ACC112 (cell line): ENCODE measurements around the gene SAYSD1.

ENCODE experiments used
- H2AFZ ChIP-seq: fragments of 200-600 bp; sonication (generic); one replicate; pipeline ENCODE4 v1.6.0; 2017; ENCODE audit warnings: antibody characterized with exemption, low read length; ENCODE audit not compliant: unreplicated experiment
- H3K27ac ChIP-seq: fragments of 200-600 bp; sonication (generic); 2 replicates; pipeline ENCODE4 v1.5.1; 2014; ENCODE audit warnings: low read depth, mild to moderate bottlenecking, antibody characterized with exemption, low read length, moderate library complexity
- H3K27me3 ChIP-seq: fragments of 200-600 bp; sonication (generic); 2 replicates; pipeline ENCODE4 v1.6.1; 2014; ENCODE audit warnings: mild to moderate bottlenecking, antibody characterized with exemption, low read length, moderate library complexity, mixed read lengths; ENCODE audit not compliant: insufficient read depth
- H3K36me3 ChIP-seq: fragments of 200-600 bp; sonication (generic); 2 replicates; pipeline ENCODE4 v1.6.1; 2016; ENCODE audit warnings: mild to moderate bottlenecking, antibody characterized with exemption, low read length, moderate library complexity, mixed read lengths; ENCODE audit not compliant: insufficient read depth
- H3K4me1 ChIP-seq: fragments of 200-600 bp; sonication (generic); one replicate; pipeline ENCODE4 v1.6.1; 2016; ENCODE audit warnings: low read length, mixed read lengths; ENCODE audit not compliant: insufficient read depth, unreplicated experiment, control insufficient read depth
- H3K4me3 ChIP-seq: fragments of 200-600 bp; sonication (generic); 2 replicates; pipeline ENCODE4 v1.5.1; 2014; ENCODE audit warnings: mild to moderate bottlenecking, low read depth, low read length
- H3K79me2 ChIP-seq: fragments of 200-600 bp; sonication (generic); one replicate; pipeline ENCODE4 v1.6.0; 2016; ENCODE audit warnings: low read length; ENCODE audit not compliant: control insufficient read depth, unreplicated experiment, insufficient read depth

SAYSD1 gene

GRCh38 chr6:39068391-39068790, 46.6 kb downstream of the SAYSD1 start:
- Histone ChIP-seq H3K4me3 (no peak overlapping the region), H3K27ac (no peak overlapping the region), H3K27me3 (peaks cover 73% of the 10 kb centered on the region), H3K79me2 (no peaks in the 10 kb centered on the region), H2AFZ (no peak overlapping the region), H3K4me1 (no peaks in the 10 kb centered on the region), H3K36me3 (no peaks in the 10 kb centered on the region)

- Histone ChIP-seq H2AFZ (no peak overlapping the region), H3K27ac (no peak overlapping the region), H3K79me2 (no peaks in the 10 kb centered on the region), H3K27me3 (peaks cover 77% of the 10 kb centered on the region), H3K36me3 (no peaks in the 10 kb centered on the region), H3K4me1 (no peaks in the 10 kb centered on the region), H3K4me3 (no peak overlapping the region)
These were observed 49.4 kb downstream of the SAYSD1 start for GRCh38 chr6:39065561-39065960.

GRCh38 chr6:39063526-39063925, 51.5 kb downstream of the SAYSD1 start:
- H3K27me3 ChIP-seq = peaks cover 80% of the 10 kb centered on the region
- no peak overlapping the region for H3K4me3 ChIP-seq
- H3K4me1 ChIP-seq = no peaks in the 10 kb centered on the region
- no peak overlapping the region for H3K27ac ChIP-seq
- H3K79me2 ChIP-seq = no peaks in the 10 kb centered on the region
- no peaks in the 10 kb centered on the region for H3K36me3 ChIP-seq
- H2AFZ ChIP-seq = no peak overlapping the region

GRCh38 chr6:39062014-39062740, 52.8 kb downstream of the SAYSD1 start:
- no peaks in the 10 kb centered on the region for H3K4me1 ChIP-seq
- H3K27ac ChIP-seq = no peak overlapping the region
- no peaks in the 10 kb centered on the region for H3K79me2 ChIP-seq
- H3K36me3 ChIP-seq = no peaks in the 10 kb centered on the region
- H2AFZ ChIP-seq = no peak overlapping the region
- H3K27me3 ChIP-seq = peaks cover 70% of the 10 kb centered on the region
- no peak overlapping the region for H3K4me3 ChIP-seq

- Histone ChIP-seq H3K79me2 (no peaks in the 10 kb centered on the region), H2AFZ (no peak overlapping the region), H3K27ac (no peak overlapping the region), H3K4me3 (no peak overlapping the region), H3K36me3 (no peaks in the 10 kb centered on the region), H3K4me1 (no peaks in the 10 kb centered on the region), H3K27me3 (peaks cover 64% of the 10 kb centered on the region)
These were observed 53.4 kb downstream of the SAYSD1 start for GRCh38 chr6:39061588-39061987.

- H3K27me3 ChIP-seq = peaks cover 60% of the 10 kb centered on the region
These were observed 53.8 kb downstream of the SAYSD1 start for GRCh38 chr6:39061182-39061581.

GRCh38 chr6:39060467-39061160, 54.4 kb downstream of the SAYSD1 start:
- Histone ChIP-seq H3K79me2 (no peaks in the 10 kb centered on the region), H2AFZ (no peak overlapping the region), H3K4me3 (no peak overlapping the region), H3K27me3 (peaks cover 56% of the 10 kb centered on the region), H3K4me1 (no peaks in the 10 kb centered on the region), H3K27ac (no peak overlapping the region), H3K36me3 (no peaks in the 10 kb centered on the region)

More at GRCh38 chr6:39061182-39061581, 53.8 kb downstream of the SAYSD1 start:
- H3K27ac ChIP-seq = no peak overlapping the region
- no peaks in the 10 kb centered on the region for H3K79me2 ChIP-seq
- H3K4me1 ChIP-seq = no peaks in the 10 kb centered on the region
- H3K4me3 ChIP-seq = no peak overlapping the region
- no peak overlapping the region for H2AFZ ChIP-seq
- H3K36me3 ChIP-seq = no peaks in the 10 kb centered on the region

- Histone ChIP-seq H3K27ac (no peak overlapping the region), H3K36me3 (no peaks in the 10 kb centered on the region), H3K27me3 (peaks cover 54% of the 10 kb centered on the region), H2AFZ (no peak overlapping the region), H3K4me3 (no peak overlapping the region), H3K4me1 (no peaks in the 10 kb centered on the region), H3K79me2 (no peaks in the 10 kb centered on the region)
These were observed 55.3 kb downstream of the SAYSD1 start for GRCh38 chr6:39059496-39060310.

- Histone ChIP-seq H3K79me2 (no peaks in the 10 kb centered on the region), H3K4me1 (no peaks in the 10 kb centered on the region), H3K27ac (no peak overlapping the region), H3K27me3 (peaks cover 51% of the 10 kb centered on the region), H3K4me3 (no peak overlapping the region), H2AFZ (no peak overlapping the region), H3K36me3 (no peaks in the 10 kb centered on the region)
These were observed 56.4 kb downstream of the SAYSD1 start for GRCh38 chr6:39058471-39059147.
